ENCODE results near the gene WDR87.

DNA sequence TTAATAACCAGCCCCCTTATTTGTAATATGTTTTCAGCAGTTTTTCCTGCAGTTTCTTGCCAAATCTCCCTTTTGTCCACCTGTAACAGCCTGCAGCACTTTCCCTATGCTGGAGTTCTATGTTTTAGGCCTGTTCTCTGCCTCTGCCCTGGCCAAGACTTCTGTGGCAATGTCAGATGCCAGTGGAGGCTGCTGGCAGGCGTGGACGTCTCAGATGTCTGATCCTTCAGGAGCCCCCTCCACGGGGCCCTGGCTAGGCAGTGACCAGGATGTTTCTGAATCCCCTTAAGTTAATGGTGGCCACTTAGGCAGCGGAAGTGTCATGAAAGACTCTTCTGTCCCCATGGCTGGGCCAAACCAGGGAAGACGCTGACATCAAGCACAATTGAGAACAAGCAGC is 41.4 kb upstream of the WDR87 start:
- TF ChIP-seq, protein P1, sequence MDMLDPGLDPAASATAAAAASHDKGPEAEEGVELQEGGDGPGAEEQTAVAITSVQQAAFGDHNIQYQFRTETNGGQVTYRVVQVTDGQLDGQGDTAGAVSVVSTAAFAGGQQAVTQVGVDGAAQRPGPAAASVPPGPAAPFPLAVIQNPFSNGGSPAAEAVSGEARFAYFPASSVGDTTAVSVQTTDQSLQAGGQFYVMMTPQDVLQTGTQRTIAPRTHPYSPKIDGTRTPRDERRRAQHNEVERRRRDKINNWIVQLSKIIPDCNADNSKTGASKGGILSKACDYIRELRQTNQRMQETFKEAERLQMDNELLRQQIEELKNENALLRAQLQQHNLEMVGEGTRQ (IDR thresholded peaks at IDR 0.05; ENCODE audit: low read length) = no peak
- TF ChIP-seq CEBPB (IDR thresholded peaks at IDR 0.05; ENCODE audit: low read depth, low read length) (no peak), SAP30 (IDR thresholded peaks at IDR 0.05; ENCODE audit: insufficient read depth, insufficient replicate concordance, low read length) (no peak), BRCA1 (IDR thresholded peaks at IDR 0.05; ENCODE audit: low read depth, low read length) (no peak), RNF2 (IDR thresholded peaks at IDR 0.05; ENCODE audit: borderline replicate concordance, low read depth, low read length, missing control alignments, poor library complexity, severe bottlenecking) (no peak)

All from H1 (cell line).